Globus pallidus (tissue), 1 donor: Measurements from ENCODE around the gene CARNS1.

ENCODE experiments used
- DNase-seq: peaks from one replicate; pipeline ENCODE4 v3.0.0-alpha.2; 2015; ENCODE audit warnings: low spot score

CARNS1 gene

DNA sequence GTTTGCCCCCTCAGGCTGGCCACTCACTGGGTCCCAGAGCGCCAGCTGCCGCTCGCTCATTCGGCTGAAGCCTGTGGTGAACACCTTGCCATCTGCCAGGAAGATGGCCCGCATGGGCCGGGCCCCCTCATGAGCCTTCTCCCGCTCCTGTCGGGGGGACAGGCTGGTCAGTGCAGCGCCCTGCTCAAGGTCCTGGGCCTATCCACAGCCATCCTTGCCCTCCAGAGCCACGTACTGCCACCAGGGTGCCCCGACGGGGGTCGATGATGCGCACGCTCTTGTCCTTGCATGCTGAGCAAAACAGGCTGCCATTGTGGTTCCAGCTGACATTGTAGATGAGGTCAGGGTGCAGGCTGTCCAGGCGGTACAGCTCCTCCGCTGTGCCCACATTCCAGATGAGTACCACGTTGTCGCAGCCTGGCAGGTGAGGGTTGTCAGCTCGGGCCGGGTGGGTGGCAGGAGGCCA is 25.7 kb downstream of the CARNS1 start:
- DNase-seq: no peak

DNA sequence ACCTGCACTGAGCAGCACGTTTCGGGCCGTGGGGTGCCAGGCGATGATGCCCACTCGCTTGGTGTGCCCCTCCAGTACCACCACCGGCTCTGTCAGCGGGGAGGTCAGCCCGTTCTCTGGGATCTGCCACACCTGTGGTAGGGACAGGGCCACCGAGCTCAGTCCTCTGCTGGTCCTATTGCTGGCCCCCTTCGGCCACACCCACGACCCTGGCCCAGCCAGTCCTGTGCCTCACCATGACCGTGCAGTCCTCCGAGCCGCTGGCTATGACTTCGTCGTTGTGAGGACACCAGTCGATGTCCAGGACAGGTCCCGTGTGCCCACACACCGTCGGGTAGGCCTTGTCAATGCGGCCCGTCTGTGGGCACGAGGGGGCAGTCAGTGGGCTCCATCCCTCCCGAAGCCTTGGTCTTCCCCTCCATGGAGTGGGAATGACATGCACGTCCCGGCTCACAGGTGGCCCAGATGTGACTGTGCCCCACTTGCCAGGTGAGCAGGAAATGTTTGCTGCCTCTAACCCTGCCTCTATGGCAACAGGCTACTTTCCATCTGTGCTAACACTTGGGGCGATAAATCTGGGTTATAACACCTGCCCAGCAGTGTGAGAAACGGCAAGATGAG is 26.4 kb downstream of the CARNS1 start:
- DNase-seq: no peak

DNA sequence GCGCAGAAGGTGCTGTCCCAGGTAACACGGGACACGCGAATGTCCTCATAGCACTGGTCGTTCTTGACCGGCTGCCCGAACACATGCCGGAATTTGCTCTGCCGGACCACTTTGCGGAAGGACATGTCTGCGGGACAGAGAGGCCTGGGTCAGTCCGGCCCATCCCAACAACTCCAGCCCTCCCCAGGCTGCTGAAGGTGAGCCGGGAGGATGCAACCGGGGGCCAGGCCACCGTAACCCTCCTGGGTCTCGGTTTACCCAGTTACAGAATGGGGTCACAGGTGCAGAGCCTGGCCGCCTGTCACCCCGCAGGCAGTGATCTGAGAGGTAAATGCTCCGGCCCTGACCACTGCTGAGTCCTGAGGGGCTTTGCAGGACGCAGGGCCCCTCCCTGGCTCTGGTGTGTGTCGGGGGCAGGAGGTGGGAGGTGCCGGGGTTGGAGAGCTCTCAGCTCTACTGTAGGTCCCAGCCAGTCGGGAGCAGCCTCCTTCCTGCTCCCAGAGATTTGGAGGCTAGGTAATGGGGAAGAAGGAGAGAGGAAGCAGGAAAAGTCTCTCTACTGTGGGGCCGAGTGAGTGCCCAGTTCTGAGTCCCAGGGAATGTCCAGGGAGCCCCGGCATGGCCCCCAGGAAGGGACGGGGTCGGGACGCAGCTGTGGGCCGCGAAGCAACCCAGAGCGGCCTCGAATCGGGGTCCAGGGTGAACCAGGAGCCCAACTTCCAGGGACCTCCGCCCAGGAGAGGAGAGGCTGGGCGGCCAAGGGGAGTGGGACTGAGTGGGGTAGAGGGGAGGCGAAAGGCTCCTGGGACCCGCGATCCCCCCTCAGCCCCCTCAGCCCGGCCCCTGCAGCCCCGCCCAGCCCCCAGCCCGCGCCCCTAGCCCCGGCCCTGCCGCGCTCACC is 27.3 kb downstream of the CARNS1 start:
- no peak for DNase-seq

DNA sequence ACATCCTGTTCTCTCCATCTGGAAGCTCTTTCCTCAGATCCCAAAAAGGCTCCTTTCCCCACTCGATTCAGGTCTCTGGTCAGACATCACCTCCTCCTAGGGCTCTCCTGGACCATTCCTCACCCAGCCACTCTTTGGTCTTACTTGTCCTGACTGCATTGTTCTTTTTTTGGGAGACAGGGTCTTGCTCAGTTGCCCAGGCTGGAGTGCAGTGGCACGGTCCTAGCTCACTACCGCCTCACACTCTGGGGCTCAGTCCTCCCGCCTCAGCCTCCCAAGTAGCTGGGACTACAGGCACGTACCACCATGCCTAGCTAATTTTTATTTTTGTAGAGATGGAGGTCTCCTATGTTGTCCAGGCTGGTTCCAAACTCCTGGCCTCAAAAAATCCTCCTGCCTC is 30.0 kb downstream of the CARNS1 start:
- DNase-seq: no peak

DNA sequence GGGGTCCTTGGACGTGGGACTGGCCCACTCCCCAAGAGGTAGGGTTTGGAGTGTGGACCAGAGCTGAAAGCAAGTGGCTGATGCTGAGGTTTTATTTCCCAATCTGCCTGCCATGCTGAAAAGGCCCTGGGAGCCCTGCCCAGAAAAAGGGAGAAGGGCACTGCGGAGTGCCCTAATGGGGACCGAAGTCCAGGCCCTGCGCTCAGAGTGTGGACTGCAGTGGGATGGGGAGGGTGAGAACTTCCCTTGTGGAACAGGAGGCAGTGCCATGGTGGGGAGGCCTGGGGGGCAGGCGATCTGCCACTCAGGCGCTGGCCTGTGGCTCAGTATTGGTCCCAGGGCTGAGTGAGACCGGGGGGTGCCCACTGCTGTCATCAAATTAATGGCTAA is 32.7 kb downstream of the CARNS1 start:
- no peak for DNase-seq

DNA sequence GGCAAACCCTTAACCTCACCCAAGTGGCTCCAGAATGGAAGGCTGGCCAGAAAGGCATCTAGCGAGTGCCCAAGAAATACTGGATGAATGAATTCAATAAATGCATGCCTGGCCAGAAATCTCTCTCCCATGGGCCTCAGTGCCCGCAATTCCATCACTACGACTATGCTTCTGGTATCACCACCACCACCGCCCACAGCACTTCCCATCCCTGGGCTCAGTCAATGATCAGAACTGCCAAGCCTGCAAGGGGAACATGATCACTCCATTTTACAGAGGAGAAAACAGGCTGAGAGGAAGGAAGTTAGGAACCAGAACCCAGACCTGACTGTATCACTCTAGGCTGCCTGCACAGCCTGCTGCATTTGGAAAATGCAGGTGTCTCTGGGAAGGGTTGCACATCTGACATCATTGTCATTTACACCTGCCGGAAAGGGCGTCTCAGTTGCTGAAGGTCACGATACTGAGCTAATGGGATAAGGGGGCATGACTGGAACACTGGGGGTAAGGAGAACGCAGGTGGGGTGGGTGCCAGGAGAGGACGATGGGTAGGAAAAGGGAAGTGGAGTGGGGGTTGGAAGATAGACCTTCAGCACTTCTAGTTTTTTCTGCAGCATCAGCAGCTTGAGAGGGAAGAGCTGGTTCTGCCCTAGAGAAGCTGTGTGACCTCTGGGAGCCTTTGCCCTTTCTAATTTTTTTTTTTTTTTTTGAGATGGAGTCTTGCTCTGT is 33.8 kb downstream of the CARNS1 start:
- no peak for DNase-seq

DNA sequence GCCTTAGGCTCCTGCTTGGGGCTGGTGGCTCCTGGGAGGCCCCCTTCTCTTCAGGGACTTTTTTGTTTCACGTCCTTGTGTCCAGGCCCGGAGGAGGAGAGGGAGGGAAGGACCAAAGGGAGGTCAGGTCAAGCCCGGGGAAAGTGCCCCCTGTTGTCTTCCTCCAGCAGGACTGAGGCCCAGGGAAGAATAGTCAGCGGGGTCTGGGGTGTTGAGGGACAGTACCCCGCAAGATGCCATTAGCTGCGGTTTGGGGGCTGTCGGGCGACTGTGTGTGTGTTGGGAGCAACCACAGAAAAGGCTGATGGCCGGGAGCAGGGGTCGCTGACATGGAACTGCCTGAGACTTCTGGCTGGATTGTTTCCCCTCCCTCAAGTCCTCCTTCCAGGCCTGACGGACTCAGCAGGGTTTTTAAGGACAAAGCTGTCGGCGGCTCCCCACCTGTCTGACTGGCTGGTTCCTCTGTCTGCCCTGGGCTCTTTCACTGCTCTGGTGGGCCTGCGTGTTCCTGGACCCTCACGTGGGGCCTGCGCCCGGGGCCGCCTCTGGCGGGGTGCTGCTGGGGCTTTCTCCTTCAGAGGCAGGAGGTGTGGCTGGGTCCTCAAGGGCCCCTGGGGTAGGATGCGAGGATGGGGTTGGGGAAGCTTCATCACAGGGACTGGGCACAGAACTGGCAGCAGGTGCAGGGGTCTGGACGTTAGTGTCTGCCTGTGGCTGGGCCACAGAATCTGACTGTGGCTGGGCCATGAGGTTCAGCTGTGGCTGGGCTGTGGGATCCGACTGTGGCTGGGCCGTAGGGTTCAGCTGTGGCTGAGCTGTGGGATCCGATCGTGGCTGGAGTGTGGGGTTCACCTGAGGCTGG is 35.5 kb downstream of the CARNS1 start:
- no peak for DNase-seq

DNA sequence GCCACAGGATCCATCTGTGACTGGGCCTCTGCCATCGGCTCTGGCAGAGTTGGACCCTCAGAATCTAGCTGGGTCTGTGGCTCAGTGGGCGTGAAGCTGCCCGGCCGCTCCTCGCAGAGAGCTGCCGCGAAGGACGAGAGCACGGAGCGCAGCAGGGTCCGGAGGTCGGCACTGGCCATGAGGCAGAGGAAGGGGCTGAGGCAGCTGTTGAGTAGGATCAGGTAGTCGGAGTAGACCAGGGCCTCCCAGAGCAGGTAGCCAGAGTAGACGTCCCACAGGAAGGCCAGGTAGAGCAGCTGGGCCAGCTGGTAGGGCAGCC is 36.1 kb downstream of the CARNS1 start:
- no peak for DNase-seq

DNA sequence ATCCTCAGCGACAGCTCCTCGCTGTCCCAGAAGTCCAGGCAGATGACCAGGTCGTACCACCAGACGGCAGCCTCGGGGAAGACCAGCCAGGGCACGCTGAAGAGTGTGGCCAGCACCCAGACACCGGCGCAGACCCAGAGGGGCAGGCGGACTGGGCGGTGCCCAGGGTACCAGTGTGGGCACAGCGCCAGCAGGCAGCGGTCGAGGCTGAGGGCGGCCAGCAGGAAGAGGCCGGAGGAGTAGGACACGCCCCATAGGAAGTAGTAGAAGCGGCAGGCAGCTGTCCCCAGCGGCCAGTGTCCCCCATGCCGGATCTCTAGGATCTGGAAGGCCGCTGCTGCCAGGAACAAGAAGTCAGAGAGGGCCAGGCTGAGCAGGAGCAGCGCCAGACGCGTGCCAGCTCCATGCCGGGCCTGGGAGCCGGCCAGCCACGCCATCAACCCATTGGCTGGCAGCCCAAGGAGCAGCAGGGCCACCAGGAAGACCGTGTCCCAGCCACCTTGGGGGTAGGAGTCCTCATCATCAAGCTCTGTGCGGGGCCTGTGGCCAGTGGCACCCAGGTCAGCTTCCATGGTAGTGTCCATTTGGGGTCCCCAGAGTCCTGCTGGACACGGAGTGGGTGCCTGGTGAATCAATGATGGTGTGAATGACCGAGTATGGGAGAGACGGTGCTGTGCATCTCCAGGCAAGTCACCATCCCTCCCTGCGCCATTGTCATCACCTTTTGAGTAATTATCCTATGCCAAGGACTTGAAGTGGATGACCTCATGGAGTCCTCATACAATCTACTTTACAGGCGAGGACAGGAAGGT is 36.9 kb downstream of the CARNS1 start, which contains the start of gene GPR152:
Gene GPR152 (minus strand): TSS at position 589 of the 812 bp plus-strand sequence. CDS start 5 bp downstream, at position 584.
- DNase-seq: no peak

DNA sequence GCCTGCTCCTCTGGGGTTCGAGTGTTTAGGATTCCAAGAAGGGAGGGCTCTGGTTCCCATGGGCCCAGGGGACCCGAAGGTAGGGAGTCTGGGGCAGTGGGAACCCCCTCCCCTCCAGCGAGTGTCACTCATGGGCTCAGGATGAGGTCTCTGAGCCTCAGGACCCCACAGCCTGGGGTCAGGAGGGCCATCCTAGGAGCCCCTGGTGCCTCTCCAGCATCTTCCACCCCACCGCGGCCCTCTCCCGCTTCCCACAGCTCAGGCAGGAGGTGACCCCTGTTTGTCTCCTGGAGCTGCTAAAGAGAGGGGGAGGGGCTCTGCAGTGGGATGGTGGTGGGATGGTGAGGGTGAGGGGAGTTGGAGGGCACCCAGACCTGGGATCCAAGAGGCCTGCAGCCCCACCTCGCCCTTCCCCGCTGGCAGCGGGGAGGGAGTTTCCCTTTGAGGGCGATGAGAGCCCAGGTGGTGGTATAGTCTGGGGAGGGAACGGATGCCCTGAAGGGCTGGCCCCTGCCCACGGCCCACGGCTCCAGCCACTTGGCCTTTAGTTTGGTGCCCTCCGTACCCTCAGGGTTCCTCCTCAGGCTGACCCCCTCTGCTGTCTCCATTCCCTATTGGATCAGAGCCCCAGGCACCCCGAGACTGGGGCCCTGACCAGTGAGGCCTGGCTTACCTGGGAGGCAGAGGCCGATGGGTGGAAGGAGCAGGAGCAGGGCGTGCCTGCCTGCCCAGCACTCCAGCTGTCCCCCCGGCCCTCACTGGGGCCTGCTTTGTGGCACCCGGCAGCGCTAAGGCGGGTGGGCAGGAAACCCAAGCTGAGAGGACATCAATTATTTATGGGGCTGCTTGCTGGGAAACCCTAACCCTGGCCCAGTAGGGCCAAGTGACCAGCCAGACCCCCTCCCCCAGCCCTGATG is 38.6 kb downstream of the CARNS1 start:
- DNase-seq: no peak

DNA sequence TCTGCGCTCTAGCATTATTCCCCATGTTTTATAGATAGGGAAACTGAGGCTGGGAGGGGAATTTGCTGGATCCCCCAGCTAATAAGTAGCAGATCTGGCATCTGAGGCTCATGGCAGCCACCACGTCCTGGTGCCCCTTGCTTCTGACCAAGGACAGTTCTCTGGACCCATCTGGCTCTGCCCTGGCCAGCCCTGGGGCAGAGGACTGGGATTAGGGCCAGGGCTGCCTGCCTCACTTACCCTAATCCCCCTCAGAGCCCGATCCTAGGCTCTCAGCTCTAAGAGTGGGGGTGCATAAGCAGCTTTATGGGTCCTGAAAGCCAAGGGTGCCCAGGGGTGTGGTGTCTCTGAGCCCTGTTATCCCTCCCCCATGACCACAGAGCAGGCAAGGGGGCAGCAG is 39.6 kb downstream of the CARNS1 start, which contains the start of gene CABP4:
Gene CABP4 (plus strand): TSS at position 301 of the 400 bp plus-strand sequence. CDS start 70 bp downstream, at position 371.
- no peak for DNase-seq

DNA sequence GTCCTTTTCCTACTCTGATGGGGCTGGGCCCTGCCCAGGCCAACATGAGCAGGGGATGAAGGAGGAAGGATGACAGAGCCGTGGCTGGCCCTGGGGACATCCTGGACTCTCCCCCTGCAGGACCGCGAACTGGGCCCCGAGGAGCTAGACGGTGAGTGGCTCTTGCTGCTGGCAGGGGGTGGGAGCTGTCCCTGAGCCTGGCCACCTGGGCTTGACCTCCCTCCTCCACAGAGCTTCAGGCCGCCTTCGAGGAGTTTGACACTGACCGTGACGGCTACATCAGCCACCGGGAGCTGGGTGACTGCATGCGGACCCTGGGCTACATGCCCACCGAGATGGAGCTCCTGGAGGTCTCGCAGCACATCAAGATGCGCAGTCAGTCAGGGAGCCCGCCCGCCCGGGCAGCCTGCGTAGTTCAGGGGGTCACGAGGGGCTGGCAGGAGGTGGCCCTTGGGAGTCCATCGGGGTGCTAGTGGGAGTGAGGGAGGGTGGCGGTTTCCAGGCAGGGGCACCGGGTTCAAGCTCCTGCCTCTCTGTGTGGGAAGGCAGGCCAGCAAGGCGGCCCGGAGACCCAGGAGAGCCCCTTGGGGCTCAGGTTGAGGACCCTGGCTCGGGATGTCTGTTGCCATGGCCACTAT is 40.7 kb downstream of the CARNS1 start:
- no peak for DNase-seq

DNA sequence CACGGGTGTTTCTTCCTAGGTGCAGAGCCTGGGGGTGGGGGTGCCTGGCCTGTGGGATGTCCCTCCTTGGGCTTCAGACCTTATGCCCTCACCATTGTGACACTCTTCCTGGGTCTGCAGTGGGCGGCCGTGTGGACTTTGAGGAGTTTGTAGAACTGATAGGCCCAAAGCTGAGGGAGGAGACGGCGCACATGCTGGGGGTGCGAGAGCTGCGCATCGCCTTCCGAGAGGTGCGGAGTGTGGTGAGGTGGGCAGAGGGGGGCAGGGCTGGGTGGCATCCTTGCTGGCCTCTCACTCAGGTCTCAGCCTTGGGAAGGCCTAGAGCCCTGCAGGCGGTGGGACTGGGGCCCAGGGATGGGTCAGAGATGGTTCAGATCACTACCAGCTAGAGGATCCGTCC is 42.0 kb downstream of the CARNS1 start:
- no peak for DNase-seq

DNA sequence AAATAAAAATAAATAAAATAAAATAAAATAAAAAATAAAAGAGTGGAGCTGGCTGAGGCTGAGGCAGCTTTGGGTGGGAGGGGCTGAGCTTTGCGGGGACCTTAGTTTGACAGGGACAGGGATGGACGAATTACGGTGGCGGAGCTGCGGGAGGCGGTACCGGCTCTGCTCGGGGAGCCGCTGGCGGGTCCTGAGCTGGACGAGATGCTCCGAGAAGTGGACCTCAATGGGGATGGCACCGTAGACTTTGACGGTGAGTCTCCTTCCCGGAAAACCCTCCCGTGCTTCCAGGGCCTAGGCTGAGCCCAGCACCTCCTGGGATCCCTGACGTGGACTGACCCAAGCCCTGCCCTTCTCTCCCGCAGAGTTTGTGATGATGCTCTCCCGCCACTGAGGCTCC is 42.8 kb downstream of the CARNS1 start:
- DNase-seq: no peak

DNA sequence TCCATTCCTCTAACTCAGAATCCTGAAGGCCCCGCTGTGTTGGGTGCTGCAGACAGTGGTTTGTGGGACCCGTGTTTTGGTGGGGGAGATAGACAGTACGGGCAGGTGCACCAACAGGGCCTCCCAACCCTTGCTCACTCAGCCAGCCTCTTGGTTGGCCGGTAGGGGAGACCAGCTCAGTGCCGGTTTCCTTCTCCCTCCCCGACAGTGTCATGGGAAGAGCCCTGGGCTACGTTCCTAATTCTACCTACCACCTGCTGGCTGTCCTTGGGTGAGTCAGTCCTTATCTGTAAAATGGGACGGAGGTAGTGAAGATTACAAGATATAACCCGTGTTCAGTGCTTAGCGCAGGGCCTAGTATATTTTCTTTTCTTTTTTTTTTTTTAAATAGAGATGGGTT is 47.7 kb downstream of the CARNS1 start:
- DNase-seq: no peak

DNA sequence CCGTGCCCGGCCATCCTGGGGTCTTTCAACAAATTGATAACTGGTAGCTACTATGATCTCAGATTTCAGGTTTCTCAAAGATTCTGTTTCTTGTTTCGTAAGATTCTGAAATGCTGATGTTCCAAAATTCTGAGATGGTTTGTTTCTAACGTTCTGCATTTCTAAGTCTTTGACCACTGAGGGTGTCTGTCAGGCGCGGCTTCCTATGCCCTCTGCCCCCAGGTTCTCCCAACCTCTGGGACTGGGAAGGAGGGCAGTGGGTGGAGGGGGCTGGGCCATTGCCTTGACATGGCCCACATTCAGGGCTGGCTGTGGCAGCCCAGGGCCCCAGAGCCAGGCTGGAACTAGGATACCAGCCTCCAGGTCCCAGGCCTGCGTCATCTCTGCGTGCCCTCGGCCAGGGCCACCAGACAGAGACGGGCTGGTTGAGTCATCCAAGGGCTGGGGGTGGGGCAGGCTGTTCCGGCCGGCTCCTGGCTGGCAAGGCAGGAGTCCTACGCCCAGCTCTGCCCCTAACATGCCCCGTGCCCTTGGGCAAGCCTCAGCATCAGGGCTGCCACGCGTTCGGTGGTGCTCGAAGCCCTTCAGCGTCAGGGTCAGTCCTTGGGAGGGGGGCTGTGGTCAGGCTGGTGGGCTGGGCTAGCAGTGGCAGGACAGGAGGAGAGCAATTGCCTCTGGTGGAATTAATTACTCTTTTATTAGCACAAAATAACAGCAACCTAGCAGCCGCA is 48.4 kb downstream of the CARNS1 start:
- no peak for DNase-seq

DNA sequence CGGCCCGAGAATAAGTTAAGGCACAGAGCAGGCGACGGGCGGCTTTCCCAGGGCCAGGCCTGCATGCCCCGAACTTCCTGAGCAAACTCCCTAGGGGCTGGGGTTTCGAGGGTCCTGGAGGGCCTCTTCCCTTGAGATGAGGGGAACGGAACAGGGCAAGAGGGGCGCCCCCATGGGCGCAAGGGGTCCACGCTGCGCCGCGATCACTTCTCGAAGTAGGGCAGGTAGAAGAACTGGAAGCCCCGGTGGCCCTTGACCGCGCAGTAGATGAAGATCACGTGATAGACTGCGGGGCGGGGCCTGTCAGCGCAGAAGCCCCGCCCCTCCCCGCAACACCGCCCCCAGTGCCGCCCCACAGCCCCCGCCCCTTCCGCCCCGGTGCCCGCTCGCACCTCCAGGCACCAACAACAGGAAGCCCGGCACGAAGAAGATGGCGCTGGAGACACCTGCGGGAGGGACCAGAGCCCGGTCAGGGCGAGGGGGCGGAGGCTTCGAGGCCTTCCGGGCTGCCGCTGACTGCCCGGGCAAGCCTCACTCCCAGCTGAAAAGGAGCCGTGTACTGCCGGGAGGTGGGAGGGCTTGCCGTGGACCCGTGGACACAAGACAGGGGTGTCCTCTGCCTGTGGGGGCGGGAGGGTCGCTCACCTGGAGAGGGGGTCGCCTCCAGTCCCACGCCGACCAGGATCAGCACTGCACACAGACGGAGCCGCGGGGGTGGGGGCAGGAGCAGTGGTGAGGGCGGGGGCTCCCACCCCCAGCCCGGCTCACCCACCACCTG is 49.1 kb downstream of the CARNS1 start:
- peak; percentile 81 for DNase-seq

DNA sequence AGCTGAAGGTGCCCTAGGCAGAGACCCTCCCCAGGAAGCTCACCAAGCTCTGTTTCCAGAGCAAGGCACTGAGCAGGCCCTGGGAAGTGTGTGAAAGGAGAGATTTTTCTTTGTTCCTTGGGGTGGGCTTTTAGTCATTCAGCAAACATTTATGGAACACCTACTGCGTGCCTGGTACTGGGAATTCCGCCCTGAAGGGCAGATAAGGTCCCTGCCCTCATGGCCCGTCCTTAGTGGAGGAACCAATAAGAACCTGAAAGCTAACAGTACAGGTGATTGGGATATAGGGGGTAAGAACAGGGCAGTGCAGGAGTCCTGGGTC is 49.7 kb downstream of the CARNS1 start:
- DNase-seq: no peak
